K562 (cell line): Measurements from ENCODE around the gene CPED1. TPM values are rescaled to one million over a fixed set of nuclear protein-coding genes. Genes with fewer than 3 reads are reported as not detected.

Experiments used
- BRF1 ChIP-seq: IDR thresholded peaks from 3 replicates; pipeline ENCODE4 v1.6.1; 2011; ENCODE audit warnings: borderline replicate concordance, mild to moderate bottlenecking; ENCODE audit not compliant: insufficient read length; ENCODE audit errors: extremely low read depth
- EHMT2 ChIP-seq: fragments of 450-650 bp; IDR thresholded peaks from 2 replicates; pipeline ENCODE4 v1.6.1; 2018; ENCODE audit warnings: antibody characterized with exemption
- ELK3 ChIP-seq: fragments of 450-650 bp; formaldehyde crosslinking; IDR thresholded peaks from 2 replicates; pipeline ENCODE4 v1.4.0; 2020; ENCODE audit warnings: mild to moderate bottlenecking
- FIP1L1 ChIP-seq: fragments of 200-400 bp; formaldehyde crosslinking; IDR thresholded peaks from 2 replicates; pipeline ENCODE4 v1.6.1; 2018; ENCODE audit warnings: mild to moderate bottlenecking, low read depth, low read length; ENCODE audit not compliant: poor library complexity, severe bottlenecking
- HINFP ChIP-seq: fragments of 450-650 bp; conservative IDR thresholded peaks from 2 replicates; pipeline ENCODE4 v1.6.1; 2016; ENCODE audit warnings: missing genetic modification characterization, low read depth, mild to moderate bottlenecking, control low read depth, missing compliant biosample characterization
- HNRNPL ChIP-seq: fragments of 200-400 bp; formaldehyde crosslinking; IDR thresholded peaks from 2 replicates; pipeline ENCODE4 v1.6.1; 2017; ENCODE audit warnings: low read depth, mild to moderate bottlenecking, low read length
- LEF1 ChIP-seq: fragments of 450-650 bp; IDR thresholded peaks from 2 replicates; pipeline ENCODE4 v1.6.1; 2016; ENCODE audit warnings: mild to moderate bottlenecking
- NR2C1 ChIP-seq, 2 experiments: fragments of 450-650 bp; IDR thresholded peaks; 2 replicates each; pipeline ENCODE4 v1.6.1; 2017; ENCODE audit warnings: mild to moderate bottlenecking in 2 of 2, antibody characterized with exemption in 1 of 2, inconsistent platforms in 1 of 2, missing compliant biosample characterization in 1 of 2, missing genetic modification characterization in 1 of 2
- PHTF2 ChIP-seq: fragments of 250-450 bp; sonication (Bioruptor Pico); IDR thresholded peaks from 2 replicates; pipeline ENCODE4 v1.5.0; 2021; ENCODE audit warnings: mild to moderate bottlenecking
- PRPF4 ChIP-seq: fragments of 200-400 bp; formaldehyde crosslinking; IDR thresholded peaks from one replicate; pipeline ENCODE4 v1.6.1; 2017; ENCODE audit warnings: low read length, low read depth, mild to moderate bottlenecking; ENCODE audit not compliant: insufficient read depth, poor library complexity, severe bottlenecking
- SNRNP70 ChIP-seq: fragments of 200-400 bp; formaldehyde crosslinking; optimal IDR thresholded peaks from 2 replicates; pipeline ENCODE3; 2017; ENCODE audit warnings: low read depth, low read length
- THRAP3 ChIP-seq: fragments of 450-650 bp; IDR thresholded peaks from 2 replicates; pipeline ENCODE4 v1.6.1; 2016; ENCODE audit warnings: mild to moderate bottlenecking, inconsistent platforms, borderline replicate concordance
- ZBTB49 ChIP-seq: sonication (generic); formaldehyde crosslinking; IDR thresholded peaks from 2 replicates; pipeline ENCODE4 v1.8.0; 2022; ENCODE audit warnings: missing genetic modification reagents, mild to moderate bottlenecking, borderline replicate concordance
- ZNF347 ChIP-seq: fragments of 450-650 bp; formaldehyde crosslinking; IDR thresholded peaks from 2 replicates; pipeline ENCODE4 v1.4.0; 2020; ENCODE audit warnings: low read depth, mild to moderate bottlenecking, moderate library complexity
- ZNF551 ChIP-seq: fragments of 250-450 bp; sonication (Bioruptor Pico); IDR thresholded peaks from 2 replicates; pipeline ENCODE4 v1.5.0; 2021; ENCODE audit warnings: mild to moderate bottlenecking, moderate library complexity
- polyA plus RNA-seq, 8 experiments: library from polyadenylated mRNA; depleted of rRNA in 4 of 8; stranded (reverse) in 5 of 8; unstranded in 3 of 8; fragments of >200 nt; fragmentation: Nextera tagmentation in 2 of 8; fragmentation: Illumina TruSeq in 1 of 8; extraction: Ambion mirVana in 2 of 8; extraction: Trizol in 1 of 8; gene quantifications; 2 replicates each; pipeline versions ENCODE4 v1.2.1 to v1.2.3, GENCODE V29; 2011 to 2014; ENCODE audit warnings: inconsistent platforms in 1 of 8, missing spikeins in 1 of 8
- total RNA-seq, 7 experiments: library from RNA; depleted of rRNA in 6 of 7; stranded (reverse); fragments of >200 nt in 6 of 7; fragmentation: Illumina TruSeq in 2 of 7; extraction: Trizol in 2 of 7; gene quantifications; 2 replicates each; pipeline versions ENCODE4 v1.2.1 to v1.2.3, GENCODE V29; 2011 to 2021; ENCODE audit warnings: low replicate concordance in 1 of 7
- TF ChIP-seq, protein P1 (sequence below): fragments of 200-400 bp; formaldehyde crosslinking; IDR thresholded peaks from 2 replicates; pipeline ENCODE4 v1.6.1; 2017; ENCODE audit warnings: mild to moderate bottlenecking, low read depth, low read length, moderate library complexity
- TF ChIP-seq, protein P2 (sequence below): sonication (generic); formaldehyde crosslinking; IDR thresholded peaks from 2 replicates; pipeline ENCODE4 v1.8.1; 2023; ENCODE audit warnings: mild to moderate bottlenecking, missing genetic modification reagents, moderate library complexity

CPED1 gene
- total and polyA plus RNA-seq, 9 of the 15 experiments (the other 6 are each of a cell fraction or from before 2014, with no cell fraction given): 195 to 393 (median 290) TPM

- TF ChIP-seq HINFP (tag) (peak; percentile 47), THRAP3 (no peak), SNRNP70 (no peak), BRF1 (no peak), ZNF347 (CRISPR knock-in tag) (no peak), HNRNPL (no peak), EHMT2 (no peak), ELK3 (CRISPR knock-in tag) (no peak), LEF1 (peak; percentile 72; the same call in 1 of the 2 replicates), PHTF2 (CRISPR knock-in tag) (no peak), PRPF4 (no peak), NR2C1 (IDR thresholded peaks at IDR 0.05) (no peak), NR2C1 (tag; IDR thresholded peaks at IDR 0.05) (no peak), ZBTB49 (CRISPR knock-in tag) (no peak), ZNF551 (CRISPR knock-in tag) (no peak), FIP1L1 (no peak)
- TF ChIP-seq, protein P1, sequence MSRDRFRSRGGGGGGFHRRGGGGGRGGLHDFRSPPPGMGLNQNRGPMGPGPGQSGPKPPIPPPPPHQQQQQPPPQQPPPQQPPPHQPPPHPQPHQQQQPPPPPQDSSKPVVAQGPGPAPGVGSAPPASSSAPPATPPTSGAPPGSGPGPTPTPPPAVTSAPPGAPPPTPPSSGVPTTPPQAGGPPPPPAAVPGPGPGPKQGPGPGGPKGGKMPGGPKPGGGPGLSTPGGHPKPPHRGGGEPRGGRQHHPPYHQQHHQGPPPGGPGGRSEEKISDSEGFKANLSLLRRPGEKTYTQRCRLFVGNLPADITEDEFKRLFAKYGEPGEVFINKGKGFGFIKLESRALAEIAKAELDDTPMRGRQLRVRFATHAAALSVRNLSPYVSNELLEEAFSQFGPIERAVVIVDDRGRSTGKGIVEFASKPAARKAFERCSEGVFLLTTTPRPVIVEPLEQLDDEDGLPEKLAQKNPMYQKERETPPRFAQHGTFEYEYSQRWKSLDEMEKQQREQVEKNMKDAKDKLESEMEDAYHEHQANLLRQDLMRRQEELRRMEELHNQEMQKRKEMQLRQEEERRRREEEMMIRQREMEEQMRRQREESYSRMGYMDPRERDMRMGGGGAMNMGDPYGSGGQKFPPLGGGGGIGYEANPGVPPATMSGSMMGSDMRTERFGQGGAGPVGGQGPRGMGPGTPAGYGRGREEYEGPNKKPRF: no peak
- TF ChIP-seq, protein P2, sequence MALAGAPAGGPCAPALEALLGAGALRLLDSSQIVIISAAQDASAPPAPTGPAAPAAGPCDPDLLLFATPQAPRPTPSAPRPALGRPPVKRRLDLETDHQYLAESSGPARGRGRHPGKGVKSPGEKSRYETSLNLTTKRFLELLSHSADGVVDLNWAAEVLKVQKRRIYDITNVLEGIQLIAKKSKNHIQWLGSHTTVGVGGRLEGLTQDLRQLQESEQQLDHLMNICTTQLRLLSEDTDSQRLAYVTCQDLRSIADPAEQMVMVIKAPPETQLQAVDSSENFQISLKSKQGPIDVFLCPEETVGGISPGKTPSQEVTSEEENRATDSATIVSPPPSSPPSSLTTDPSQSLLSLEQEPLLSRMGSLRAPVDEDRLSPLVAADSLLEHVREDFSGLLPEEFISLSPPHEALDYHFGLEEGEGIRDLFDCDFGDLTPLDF (CRISPR knock-in tag): no peak
Observed at GRCh38 chr7:121046893-121047468, 58.5 kb downstream of the CPED1 start (continued).
